Eye (tissue), 1 donor: Measurements from ENCODE around the gene ATG2A.

Experiments used
- DNase-seq: peaks from one replicate; pipeline ENCODE4 v3.0.0-alpha.2; 2015

ATG2A gene

DNA sequence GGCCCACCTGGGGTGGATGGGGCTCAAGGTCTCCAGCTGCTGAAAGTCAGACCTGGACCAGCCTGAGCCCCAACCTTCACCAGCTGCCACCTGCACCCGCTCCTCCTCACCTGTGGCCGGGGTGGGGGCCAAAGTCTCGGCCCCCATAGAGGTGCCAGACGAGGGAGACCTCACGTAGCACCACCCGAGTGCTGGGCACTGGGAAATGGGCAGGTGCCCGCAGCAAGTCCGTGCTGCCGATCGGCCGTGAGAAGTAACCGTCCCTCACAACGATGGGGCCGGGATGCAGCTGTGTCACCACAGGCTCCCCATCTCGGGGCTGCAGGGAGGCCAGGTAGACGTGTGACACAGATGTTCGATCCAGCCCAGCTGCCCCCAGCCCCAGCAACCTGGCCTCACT, 16.2 kb downstream of the ATG2A start:
- no peak for DNase-seq

DNA sequence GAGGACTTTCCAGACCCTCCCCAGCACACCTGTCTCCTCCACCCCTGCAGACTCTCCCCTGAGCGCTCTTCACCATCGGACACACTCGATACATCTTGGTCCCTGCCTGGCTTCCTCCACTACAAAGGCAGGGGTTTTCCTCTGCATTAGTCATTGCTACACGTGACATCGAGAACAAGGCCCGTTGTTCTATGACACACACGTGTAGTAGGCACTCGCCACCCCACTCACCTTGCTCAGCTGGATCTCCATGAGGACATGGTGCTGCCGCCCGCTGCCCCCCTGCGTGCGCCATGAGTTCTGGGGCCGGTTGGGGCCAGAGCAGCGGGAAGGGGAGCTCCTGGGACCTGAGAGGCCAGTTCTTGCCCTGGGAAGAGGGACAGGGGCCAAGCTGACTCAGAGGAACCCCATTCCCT, 16.7 kb downstream of the ATG2A start:
- no peak for DNase-seq

DNA sequence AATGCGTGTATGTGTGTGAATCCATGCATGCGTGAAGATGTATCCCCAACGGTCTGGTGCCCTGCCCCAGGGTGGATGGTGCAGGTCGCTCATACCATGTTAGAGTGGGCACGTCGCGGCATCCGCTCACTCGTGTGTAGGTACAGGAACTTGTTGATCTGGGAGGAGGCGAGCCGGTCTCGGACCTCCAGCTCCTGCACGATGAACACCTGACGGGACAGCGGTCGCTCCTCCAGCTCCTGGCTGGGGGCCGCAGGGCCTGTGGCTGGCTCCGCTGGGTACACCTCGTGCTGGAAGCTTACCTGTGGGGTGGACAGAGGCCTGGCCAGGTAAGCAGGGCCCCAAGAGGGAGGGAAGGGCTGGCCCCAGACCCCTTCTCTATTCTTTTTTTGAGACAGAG, 18.5 kb downstream of the ATG2A start:
- DNase-seq = no peak

DNA sequence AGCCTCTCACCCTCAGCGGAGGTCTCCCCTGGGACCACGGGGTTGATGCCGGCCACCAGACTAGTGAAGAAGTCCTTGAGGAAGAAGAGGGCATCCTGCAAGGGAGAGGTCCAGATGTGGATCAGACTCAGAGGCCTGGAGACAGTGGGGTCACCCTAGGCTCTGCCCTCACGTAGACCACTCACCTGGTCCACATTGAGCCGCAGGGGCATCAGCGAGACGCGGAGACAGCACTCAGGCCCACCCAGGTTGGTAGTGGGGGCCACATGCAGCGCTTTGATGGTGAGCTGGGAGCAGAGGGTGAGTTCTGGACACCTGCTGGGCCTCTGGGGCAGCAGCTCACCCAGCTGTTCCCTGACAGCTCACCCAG, 18.9 kb downstream of the ATG2A start:
- no peak for DNase-seq

DNA sequence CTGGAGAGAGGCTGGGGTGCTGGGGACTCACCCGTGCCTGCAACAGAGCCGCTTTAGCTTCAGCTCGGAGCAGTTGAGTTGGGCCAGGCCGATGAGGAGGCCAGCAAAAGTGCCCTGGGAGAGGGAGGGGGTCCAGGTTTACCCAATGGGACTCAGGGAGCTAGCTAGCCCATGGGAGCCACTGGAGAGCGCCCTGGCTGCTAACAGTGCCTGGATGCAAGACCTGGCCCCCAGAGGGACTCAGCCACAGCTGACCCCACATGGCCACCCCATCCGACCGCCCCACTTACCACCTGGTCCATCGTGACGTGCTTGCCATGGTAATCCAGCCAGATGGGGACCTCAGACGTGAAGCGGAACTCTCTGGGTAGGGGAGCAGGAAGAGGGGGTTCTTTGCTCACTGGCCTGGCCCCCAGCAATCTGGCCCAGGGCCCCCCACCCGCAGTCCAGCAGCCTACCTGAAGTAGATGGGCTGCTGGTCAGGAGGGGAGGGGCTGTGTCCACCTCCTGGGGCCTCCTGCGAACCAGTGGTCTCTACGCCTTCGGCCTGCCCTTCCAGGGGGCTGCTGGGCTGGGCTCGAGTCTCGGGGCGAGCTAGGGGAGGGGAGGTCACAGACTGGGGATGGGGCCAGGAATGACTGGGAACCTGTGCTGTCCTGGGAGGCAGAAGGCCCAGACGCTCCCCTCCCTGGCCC, 19.5 kb downstream of the ATG2A start:
- no peak for DNase-seq

DNA sequence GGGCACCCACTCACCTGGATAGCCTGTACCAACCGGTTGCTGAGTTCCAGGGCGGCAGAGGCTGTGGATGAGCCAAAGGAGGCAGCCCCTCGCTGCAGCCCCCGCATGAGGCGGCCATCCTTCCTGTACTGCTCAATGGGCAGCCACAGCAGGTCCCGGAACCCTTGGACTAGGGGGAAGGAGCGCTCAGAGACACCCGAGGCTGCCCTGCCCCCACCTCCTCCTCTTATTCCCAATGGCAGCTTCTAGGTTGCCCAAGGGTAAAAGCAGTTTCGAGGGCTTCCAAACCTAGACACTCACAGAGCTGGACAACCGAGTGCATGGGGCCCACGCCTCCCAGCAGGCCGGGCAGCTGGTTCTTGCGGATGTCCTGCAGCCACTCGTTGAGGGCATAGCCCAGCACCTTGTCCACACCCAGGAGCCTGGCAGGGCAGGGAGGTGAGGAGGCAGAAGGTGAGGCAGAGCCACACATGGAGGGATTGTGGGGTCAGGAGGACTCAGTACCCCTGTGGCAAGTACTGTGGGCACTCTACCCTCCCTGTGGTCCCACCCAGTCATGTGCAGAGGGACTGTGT, 20.5 kb downstream of the ATG2A start:
- DNase-seq = no peak

DNA sequence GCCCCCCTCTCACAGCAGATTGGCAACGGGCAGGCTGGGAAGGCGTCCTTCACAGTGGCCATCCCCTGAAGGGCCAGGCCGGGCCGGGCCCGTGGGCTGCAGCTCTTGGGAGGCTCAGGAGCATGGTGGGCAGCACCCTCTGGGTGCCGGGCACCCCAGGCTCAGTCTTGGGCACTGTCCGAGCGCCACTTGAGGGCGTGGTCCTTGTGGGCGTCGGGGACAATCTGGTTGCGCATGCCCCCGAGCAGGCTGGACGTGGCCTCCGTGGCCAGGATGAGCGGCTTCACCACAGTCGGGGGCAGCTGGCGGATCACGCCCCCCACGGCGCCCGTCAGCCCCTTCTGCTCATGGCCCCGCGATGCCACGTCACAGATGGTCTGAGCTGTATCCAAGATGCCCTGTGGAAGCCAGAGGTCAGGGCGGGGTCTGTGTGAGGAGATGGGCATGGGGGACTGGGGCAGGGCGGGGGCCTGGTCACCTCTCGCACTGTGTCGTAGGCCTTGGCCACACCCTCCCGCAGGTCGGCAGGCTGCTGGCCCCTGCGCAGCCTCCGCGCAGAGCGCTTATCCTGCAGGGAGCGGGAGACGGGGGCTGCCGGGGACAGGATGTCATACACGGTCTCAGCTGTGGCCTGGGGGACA, 22.1 kb downstream of the ATG2A start:
- DNase-seq = no peak

DNA sequence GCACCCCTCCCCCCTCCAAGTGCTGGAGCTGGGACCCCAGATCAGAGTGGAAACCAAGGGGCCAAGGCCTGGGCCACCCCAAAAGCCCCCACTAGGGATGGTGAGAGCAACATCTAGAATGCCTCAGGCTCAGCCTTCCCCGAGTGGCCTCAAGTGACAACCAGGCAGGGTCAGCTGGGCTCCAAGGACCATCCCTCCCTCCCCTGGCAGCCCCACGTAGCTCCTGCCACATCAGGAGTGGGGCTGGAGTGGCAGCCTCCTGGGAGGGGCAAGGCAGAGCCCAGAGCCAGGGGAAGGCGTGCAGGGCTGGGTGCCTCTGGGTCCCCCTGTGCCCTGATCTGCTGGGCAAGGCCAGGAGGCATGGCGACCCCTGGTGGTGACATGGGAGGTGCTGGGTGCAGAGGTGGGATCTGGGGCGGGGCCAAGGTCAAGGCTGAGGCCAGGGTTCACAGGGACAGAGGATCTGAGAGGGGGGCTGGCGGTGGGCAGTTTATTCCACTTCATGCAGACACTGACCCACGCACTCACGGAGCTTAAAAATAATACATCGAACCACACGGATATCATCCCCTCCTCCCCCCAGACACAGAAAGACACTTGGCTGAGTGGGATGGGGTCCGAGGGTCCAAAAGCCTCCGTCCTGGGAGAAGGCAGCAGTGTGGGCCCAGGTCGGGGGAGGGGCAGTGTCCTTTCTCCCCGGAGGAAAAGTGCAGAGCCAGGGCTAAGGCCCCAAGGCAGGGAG, 22.8 kb downstream of the ATG2A start:
- peak; percentile 83 for DNase-seq

DNA sequence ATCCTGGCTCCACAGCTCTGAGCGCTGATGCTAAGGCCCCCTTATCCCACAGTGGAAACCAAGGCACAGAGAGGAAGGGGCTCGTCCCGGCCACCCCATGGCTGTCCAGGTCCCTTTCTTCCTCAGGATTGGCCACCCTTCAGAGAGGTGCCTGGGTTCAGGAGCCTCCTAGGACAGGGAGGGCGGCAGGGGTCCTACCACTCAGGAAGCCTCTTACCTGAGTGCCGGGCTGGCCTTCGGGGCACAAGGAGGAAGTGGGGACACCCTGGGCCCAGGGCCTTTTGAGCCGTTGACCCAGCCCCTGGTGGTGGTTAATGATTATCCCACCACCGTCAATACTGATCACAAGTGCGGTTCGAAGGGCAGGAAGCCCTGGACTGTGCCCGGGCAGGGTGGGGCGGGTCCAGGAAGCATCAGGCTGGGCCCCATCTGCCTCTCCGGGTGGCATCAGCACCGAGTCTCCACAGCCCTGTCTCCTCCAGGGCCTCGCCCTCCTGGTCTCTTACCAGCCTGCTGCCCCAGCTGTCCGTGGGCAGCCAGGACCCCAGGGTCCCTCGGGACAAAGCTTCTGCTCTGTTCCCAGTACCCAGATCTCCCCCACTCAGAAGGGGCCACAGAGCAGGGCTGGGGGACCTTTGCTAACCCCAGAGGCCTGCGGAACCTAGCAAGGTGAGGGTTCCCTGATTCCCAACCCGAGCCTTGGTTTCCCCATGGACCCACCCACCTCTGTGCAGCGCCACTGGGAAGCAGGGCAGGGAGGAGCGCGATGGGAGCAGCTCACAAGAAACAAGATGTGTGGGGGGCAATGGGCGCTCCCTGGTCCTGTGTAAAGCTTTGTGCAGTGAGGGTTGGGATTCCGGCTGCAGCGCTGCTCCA, 23.6 kb downstream of the ATG2A start:
- DNase-seq = no peak

DNA sequence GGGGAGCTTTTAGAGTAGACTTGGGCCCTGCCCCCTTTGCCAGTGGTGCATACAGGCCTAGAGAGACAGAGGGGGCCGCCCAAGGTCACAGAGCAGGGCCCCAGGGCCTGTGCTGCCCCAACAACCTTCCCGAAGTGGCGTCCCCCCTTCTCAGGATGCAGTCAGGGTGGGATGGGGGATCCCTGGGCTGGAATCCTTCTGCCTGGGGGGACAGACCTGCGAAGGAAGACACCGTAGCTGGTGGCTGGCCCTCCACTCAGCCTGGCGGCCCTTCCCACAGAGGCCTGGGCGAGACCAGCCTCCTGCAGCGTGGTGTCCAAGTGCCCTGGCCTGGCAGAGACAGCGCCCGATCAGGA, 24.2 kb downstream of the ATG2A start:
- DNase-seq = no peak

DNA sequence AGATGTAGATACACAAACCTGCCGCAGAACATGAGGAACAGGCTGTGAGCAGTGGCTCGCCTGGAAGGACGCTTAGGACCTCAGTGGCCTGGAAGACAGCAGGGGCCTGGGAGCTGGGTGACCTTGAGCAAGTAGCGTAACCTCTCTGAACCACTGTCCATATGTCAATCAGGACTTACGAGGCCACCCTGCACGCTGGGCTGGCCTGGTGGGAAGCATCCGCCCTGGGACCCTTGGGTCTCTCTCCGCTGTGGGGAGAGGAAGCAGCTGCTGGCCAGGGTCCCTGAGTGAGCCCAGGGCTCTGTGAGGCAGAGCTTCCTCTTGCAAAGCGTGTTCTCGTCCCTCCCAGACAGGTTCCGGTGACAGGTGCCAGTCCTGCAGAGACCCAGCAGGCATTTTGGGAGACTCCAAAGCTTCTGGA, 24.6 kb downstream of the ATG2A start:
- no peak for DNase-seq

DNA sequence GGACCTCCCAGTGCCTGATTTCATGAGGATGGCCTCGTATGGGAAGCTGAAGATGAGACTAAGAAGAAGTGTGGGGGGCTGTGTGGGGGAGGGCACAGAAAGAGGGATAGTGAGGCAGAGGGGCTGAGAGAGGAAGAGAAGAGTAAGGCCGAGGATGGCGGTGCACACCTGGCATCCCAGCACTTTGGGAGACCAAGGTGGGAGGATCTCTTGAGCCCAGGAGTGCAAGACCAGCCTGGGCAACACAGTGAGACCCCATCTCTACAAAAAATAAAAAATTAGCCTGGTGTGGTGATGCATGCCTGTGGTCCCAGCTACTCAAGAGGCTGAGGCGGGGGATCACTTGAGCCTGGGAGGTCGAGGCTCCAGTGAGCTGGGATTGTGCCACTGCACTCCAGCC, 25.1 kb downstream of the ATG2A start:
- DNase-seq = peak; percentile 22

DNA sequence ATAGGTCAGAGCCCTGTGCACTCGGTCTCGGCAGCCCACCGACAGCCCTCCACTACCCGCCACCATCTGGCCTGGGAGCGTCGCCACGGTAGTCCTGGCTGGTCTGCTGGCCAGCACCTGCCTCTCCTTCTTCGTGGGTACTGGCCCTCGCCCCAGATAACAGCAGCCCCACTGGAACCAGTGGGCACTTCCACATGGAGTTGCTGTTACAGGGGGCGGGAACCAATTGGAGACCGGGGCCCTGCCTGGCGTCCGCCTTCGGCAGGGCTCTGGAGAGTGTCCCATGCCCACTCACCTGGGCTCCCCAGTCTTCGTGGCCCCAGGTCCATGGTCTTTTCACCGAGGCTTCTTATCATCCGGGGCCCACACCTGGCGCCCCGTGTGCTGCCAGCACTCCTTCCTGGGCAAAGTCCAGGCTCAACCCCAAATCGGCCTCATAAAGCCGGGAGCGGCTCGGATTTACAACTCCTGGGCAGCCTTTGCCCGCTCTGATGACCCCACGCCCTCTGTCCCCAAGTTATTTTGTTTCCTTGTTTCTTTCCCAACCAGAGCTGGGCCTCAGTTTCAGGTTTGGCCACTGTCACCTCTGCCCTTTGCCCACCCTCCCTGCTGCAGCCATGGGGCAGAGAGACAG, 25.7 kb downstream of the ATG2A start:
- DNase-seq = no peak

DNA sequence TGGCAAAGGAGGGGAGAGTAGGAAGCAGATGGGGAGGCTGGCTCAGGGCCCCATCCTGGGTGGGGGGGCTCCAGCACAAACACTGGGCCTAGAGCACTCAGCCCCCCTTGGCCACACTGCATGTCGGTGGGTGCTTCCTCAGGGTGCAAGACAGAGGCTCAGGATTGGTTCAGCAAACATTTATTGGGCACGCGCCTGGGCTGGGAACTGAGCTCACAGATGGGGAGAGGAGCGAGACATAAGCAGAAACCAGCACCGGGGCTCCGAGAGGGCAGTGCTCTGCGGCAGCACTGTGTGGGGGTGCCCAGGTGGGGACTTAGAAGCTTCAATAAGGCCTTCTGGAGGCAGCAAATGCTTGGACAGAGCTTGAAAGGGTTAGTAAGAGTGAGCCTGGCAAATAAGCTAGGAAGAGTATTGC, 26.5 kb downstream of the ATG2A start:
- DNase-seq = no peak

DNA sequence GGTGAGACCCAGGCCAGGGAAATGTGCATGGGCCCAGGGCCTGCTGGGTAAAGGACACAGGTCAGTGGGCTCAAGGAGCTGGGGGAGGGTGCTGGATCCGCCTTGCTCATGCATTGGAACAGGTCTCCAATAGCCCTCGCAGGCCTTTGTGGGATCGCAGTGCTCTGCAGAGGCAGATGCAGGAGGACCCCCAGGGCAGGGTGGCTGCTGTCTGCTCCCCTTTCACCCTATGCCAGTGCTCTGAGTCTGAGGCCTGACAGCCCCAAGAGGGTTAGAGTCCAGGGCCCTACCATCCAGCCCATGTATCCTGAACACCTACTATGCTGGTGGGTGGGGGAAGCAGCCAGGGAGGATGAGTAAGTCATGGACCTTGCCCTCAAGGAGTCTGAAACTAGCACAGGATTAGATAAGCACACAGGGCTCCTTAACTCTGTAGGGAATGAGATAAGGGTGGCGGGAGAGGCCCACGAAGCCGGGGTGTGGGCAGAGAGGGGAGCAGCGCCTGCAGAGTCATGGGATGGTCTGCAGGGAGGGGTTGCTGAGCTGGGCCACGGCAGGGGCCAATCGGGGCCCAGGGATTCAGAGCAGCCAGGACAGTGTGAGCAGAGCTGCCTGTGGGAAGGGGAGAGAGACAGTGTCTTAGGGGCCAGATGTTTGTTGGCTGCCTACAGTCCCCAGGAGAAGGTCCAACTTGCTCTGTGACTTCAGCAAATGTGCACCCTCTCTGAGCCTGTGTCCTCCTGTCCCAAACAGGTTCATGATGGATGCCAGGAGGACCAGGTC, 28.1 kb downstream of the ATG2A start:
- DNase-seq = no peak

DNA sequence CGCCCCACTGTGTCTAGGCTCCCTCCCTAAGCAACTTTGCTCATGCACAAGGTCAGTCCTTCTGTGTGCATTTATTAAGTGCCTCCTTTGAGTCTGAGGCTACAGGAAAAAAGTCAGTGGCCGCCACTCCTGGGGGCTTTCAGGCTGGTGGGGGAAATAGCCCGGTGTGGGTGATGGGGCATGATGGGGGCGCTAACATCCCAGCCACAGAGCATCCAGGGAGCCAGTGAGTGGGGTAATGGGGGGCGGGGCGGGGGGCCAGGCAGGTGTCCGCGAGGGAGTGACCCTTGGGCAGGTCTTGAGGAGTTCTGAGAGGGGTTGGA, 28.6 kb downstream of the ATG2A start:
- DNase-seq = no peak

DNA sequence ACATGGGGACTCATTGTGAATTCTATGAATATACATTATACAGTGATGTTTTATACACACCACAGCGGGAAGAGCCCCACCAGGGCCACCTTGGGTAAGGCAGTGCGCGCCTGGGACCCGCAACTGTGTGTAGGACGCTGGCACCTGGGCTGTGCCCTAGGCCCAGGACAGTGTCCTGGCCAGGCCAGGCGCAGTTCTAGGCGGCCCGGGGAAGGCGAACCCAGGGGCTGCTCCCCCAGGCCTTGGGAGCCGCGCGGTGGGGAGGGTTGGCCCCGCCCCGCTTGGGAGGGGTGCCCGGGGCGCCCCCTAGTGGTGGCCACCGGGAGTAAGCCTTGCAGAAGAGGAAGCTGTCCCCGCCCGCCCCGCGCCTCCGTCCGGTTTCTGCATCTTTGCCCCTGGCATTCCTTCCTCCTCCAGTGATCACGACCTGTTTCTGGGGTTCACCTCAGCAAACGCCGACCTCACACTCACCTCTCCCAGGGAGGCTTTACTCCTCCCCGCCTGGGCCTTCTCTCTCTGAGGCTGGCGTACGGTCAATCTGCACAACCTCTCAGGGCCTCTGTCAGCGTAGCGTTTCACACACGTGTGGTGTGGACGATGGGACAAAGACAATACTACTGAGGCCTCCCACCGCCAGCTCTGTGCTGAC, 29.1 kb downstream of the ATG2A start:
- DNase-seq = peak; percentile 87

DNA sequence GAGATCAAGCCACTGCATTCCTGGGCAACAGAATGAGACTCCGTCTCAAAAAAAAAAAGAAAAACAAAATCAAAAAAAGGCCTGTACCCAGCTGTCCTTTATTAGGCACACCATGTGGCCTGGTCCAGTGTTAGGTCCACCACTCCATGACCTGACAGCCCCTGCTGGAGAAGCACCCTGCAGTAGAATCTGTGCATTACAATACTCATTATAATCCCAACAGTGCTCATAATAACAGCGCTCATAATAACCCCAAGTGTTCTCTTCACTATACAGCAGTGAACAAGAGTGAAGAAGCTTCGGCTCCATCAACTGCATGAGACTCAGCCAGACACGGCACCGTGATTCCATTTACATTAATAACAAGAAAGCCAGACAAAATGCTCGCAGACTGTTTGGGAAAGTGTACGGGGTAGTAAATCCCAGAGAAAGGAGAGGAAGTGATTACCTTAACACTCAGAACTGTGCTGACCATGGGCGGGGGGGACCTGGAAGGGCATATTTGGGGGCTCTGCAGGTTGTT, 29.7 kb downstream of the ATG2A start:
- DNase-seq = no peak

DNA sequence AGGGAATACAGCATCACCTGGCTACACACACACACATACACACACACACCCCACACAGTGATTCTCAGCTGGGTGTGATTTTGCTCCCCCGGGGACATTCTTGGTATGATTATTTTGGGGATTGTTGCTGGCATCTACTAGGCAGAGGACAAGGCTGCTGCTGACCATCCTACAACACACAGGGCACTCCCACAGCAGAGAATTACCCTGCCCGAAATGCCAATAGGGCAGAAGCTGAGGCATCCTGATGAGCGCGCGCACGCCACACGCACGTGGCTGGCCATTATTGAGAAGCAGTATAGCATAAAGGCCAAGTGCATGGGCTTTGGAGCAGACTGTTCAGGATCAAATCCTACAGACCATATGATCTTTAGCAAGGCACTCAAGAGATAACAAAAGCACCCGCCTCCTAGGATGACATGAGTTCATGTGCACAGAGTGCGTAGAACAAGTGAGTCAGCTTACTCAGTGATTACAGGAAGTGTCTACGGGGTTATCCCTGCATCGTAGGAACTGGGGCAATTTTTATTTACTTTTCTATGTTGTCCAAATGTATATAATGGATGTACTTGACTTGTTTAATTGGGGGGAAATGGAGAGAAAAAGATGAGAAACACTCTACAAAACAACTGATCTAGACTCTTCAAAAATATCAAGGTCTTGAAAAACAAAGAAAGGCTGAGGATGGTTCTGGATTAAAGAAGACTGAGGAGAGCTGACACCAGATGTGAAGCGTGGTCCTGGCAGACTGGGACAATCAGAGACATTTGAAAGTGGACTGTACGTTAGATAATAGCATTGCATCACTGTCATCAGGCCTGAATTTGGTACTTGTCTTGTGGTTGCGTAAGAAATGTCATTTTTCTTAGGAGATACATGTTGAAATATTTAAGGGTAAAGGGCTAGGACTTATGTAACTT, 31.4 kb downstream of the ATG2A start:
- DNase-seq = no peak

DNA sequence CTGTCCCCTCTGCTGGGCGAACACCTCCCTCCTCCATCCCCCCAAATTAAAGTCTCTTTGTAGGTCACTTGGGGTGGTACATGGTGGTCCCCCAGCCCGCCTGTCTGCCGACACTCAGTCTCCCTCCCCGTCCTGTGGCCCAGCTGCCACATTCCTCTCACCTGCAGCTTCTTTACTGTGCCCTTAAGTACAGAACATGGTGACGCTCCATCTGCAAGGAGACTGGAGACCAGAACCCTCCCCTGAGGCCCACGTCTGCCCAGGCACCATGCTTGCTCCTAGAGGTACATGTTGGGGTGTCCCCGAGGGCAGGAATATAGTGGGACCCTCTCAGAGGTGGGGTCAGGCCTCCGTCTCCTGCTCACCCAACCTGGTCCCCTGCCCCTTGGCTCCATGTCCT, 33.0 kb downstream of the ATG2A start:
- DNase-seq = no peak
